ENCODE measurements around the gene IFI27L2.

The IFI27L2 gene

GRCh38 chr14:94100847-94101246, 28.6 kb downstream of the IFI27L2 start:
- DNase-seq (ENCODE audit: low read depth): peak; percentile 57

GRCh38 chr14:94099006-94099405, 30.4 kb downstream of the IFI27L2 start:
- DNase-seq (ENCODE audit: low read depth): no peak

DNA sequence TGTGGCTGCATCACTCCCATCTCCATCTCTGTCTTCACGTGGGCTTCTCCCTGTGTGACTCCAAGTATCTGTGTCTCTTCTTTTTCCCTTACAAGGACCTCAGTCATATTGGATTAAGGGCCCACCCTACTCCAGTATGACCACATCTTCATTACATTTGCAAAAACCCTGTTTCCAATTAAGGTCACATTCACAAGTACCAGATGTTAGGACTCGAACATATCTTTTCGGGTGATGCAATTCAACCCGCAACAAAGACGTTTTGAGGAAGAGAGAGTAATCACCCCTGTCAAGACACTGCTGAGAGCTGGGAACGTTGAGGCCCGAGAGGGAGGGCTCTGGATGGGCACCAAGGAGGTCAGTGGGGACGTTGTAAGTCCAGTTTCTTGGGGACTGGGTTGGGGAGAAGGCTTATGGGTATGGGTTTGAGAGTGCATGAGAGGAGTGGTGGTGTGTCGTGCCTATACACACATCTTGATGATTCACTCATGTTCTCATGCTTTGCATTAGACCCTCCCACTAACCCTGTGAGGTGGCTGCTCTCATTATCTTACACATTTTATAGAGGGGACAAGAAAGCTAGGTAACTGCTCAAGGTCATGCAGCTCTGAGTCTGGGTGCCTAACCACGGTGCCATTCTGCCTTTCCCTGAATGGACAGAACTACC, 30.9 kb downstream of the IFI27L2 start:
- DNase-seq (ENCODE audit: low read depth): no peak

DNA sequence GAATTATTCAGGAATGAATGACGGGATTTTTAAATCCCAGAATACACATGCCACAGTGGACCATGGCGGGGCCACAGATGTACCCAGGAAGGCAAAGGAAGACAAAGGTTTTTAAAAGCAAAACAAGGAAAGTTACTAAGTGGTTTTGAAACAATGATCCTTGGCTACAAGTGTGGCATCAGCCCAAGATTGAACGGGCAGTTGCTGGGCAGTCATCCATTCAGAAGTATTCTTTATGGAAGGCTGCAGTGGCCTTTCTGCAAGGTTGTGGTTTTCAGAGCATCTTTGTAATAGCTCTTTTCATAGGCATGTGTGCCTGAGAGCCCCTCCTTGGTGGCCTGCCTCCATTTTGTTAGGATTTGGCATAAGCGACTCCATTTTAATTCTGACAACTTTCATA, 32.3 kb downstream of the IFI27L2 start:
- DNase-seq (ENCODE audit: low read depth): no peak

DNA sequence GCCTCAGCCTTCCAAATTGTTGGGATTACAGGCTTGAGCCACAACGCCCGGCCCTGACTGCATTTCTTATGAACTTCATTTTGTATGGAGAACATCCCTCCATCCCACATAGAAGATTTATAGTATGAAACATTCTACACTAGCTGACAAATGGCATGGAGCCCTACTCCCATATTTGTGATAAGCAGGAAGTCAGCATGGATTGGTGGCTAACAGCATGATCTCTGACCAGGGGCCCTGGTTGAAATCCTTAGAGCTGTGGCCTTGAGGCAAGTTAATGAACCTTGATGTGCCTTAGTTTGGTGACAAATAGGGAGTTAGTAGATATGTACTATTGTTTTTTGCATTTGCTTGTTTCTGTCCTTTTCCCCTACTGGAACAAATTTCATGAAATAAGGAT, 36.0 kb downstream of the IFI27L2 start:
- DNase-seq (ENCODE audit: low read depth): no peak

DNA sequence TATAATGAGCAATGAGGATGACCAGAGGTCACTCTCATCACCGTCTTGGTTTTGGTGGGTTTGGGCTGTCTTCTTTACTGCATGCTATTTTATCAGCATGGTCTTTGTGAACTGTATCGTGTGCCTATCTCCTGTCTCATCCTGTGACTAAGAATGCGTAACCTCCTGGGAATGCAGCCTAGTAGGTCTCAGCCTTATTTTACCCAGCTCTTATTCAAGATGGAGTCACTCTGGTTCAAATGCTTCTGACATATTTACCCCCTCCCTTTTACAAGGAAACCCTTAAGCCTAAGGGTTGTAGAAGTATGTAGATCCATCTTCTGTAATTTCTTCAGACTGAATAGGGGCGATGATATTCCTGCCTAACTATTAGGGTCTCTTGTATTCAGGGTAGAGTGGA, 39.9 kb downstream of the IFI27L2 start:
- DNase-seq (ENCODE audit: low read depth): no peak

- no peak for DNase-seq (ENCODE audit: low read depth)
Measured at GRCh38 chr14:94088516-94088915, 40.9 kb downstream of the IFI27L2 start.

- DNase-seq (ENCODE audit: low read depth): no peak
Measured at GRCh38 chr14:94087891-94088290, 41.5 kb downstream of the IFI27L2 start.

GRCh38 chr14:94081386-94081820, 48.0 kb downstream of the IFI27L2 start:
- no peak for DNase-seq (ENCODE audit: low read depth)

GRCh38 chr14:94080621-94081385, 48.6 kb downstream of the IFI27L2 start, which contains the start of the genes DDX24 and IFI27L1:
Gene DDX24, minus strand, starts transcription at chr14:94081202. Its CDS starts 1,460 bp downstream, at chr14:94079742.
Gene IFI27L1, plus strand, starts transcription at chr14:94081310. Its CDS starts 15,628 bp downstream, at chr14:94096938.
- DNase-seq (ENCODE audit: low read depth): peak; percentile 82

- DNase-seq (ENCODE audit: low read depth): no peak
Measured at GRCh38 chr14:94079891-94080620, 49.3 kb downstream of the IFI27L2 start.

- no peak for DNase-seq (ENCODE audit: low read depth)
Measured at GRCh38 chr14:94077823-94078222, 51.6 kb downstream of the IFI27L2 start.

Measured in HS-27A (cell line).